Measurements from ENCODE around the gene AIP. TPM values are rescaled to one million over a fixed set of nuclear protein-coding genes. Genes with fewer than 3 reads are reported as not detected.

AIP gene
- total RNA-seq, 1 experiment from 2014 or later, result 61.0 TPM

DNA sequence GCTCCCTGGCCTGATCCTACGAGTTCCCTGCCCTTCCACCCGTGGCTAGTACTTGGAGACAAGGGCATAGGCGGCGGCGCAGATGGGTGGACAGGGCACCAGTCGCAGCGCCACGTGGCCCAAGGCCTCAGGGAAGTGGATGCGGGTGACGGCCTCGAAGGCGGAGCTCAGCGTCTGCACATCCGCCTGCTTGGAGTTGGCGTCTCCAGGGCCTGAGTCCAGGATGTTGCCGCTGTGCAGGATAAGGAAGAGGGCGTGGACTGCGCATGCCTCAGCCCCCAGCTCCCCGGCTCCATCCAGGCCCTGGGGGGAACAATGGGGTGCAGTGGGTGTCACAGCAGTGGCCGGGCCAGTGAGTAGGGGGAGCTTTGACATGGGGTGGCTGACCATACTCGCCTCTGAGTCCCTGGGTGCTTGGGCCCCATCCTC lies 15.7 kb downstream of the AIP start:
- Histone ChIP-seq H3K4me2 (ENCODE audit: low read length) (no peak overlapping the region), H3K9me2 (ENCODE audit: insufficient read depth) (no peaks in the 10 kb centered on the region), H3K27me3 (ENCODE audit: insufficient read depth, low read length) (no peaks in the 10 kb centered on the region), H3K9ac (ENCODE audit: low read length) (no peak overlapping the region), H3K36me3 (ENCODE audit: control insufficient read depth in 1 of 2, insufficient read depth in 2 of 2, low read length in 2 of 2) (peaks cover 10 to 13% of the 10 kb centered on the region in 2 experiments), H3K9me3 (ENCODE audit: control insufficient read depth in 1 of 2, insufficient read depth in 1 of 2, low read depth in 1 of 2, low read length in 2 of 2) (no peaks in the 10 kb centered on the region), H3K4me1 (ENCODE audit: control insufficient read depth in 1 of 2, insufficient read depth in 2 of 2, low read length in 2 of 2) (peaks cover 3 to 4% of the 10 kb centered on the region in 2 experiments), H3K27ac (ENCODE audit: low read depth, low read length) (no peak overlapping the region), H2AFZ (ENCODE audit: low read depth, low read length, poor library complexity, severe bottlenecking) (no peak overlapping the region), H3K79me2 (ENCODE audit: insufficient read depth, low read length) (peaks cover 9% of the 10 kb centered on the region), H4K20me1 (ENCODE audit: insufficient read depth) (no peaks in the 10 kb centered on the region), H3K4me3 (replicated peaks in 1 of 2; ENCODE audit: low read depth in 1 of 2, low read length in 2 of 2) (no peak overlapping the region)
- ChIA-PET RAD21 (ENCODE audit: low non-redundant PET in 1 of 2, low total read pairs in 2 of 2, uncharacterized antibody in 2 of 2, unreplicated experiment in 2 of 2) (no interaction called here), POLR2A (no interaction called here), CTCF (no interaction called here)
- BruUV-seq (replicated peaks), result no TSS peak
- TF ChIP-seq RAD21 (IDR thresholded peaks at IDR 0.05; ENCODE audit: low read depth) (no peak), CEBPB (IDR thresholded peaks at IDR 0.05; ENCODE audit: low read depth) (no peak), YY1 (IDR thresholded peaks at IDR 0.05; ENCODE audit: extremely low read depth, insufficient replicate concordance, low read depth, low read length) (no peak), TCF7L2 (IDR thresholded peaks at IDR 0.05; ENCODE audit: borderline replicate concordance, extremely low read depth, insufficient read depth, insufficient read length) (no peak), SP1 (IDR thresholded peaks at IDR 0.05; ENCODE audit: low read depth) (no peak), JUND (IDR thresholded peaks at IDR 0.05) (no peak), SIN3A (IDR thresholded peaks at IDR 0.05; ENCODE audit: low read depth) (no peak), CBX3 (IDR thresholded peaks at IDR 0.05; ENCODE audit: low read depth) (no peak)
- TF ChIP-seq, protein P1, sequence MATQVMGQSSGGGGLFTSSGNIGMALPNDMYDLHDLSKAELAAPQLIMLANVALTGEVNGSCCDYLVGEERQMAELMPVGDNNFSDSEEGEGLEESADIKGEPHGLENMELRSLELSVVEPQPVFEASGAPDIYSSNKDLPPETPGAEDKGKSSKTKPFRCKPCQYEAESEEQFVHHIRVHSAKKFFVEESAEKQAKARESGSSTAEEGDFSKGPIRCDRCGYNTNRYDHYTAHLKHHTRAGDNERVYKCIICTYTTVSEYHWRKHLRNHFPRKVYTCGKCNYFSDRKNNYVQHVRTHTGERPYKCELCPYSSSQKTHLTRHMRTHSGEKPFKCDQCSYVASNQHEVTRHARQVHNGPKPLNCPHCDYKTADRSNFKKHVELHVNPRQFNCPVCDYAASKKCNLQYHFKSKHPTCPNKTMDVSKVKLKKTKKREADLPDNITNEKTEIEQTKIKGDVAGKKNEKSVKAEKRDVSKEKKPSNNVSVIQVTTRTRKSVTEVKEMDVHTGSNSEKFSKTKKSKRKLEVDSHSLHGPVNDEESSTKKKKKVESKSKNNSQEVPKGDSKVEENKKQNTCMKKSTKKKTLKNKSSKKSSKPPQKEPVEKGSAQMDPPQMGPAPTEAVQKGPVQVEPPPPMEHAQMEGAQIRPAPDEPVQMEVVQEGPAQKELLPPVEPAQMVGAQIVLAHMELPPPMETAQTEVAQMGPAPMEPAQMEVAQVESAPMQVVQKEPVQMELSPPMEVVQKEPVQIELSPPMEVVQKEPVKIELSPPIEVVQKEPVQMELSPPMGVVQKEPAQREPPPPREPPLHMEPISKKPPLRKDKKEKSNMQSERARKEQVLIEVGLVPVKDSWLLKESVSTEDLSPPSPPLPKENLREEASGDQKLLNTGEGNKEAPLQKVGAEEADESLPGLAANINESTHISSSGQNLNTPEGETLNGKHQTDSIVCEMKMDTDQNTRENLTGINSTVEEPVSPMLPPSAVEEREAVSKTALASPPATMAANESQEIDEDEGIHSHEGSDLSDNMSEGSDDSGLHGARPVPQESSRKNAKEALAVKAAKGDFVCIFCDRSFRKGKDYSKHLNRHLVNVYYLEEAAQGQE (IDR thresholded peaks at IDR 0.05; ENCODE audit: low read depth), result no peak
- TF ChIP-seq, protein P2, sequence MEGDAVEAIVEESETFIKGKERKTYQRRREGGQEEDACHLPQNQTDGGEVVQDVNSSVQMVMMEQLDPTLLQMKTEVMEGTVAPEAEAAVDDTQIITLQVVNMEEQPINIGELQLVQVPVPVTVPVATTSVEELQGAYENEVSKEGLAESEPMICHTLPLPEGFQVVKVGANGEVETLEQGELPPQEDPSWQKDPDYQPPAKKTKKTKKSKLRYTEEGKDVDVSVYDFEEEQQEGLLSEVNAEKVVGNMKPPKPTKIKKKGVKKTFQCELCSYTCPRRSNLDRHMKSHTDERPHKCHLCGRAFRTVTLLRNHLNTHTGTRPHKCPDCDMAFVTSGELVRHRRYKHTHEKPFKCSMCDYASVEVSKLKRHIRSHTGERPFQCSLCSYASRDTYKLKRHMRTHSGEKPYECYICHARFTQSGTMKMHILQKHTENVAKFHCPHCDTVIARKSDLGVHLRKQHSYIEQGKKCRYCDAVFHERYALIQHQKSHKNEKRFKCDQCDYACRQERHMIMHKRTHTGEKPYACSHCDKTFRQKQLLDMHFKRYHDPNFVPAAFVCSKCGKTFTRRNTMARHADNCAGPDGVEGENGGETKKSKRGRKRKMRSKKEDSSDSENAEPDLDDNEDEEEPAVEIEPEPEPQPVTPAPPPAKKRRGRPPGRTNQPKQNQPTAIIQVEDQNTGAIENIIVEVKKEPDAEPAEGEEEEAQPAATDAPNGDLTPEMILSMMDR (IDR thresholded peaks at IDR 0.05 in 2 of 3, conservative IDR thresholded peaks at IDR 0.05 in 1 of 3; ENCODE audit: borderline replicate concordance in 1 of 3, insufficient read depth in 1 of 3, low read depth in 2 of 3, low read length in 2 of 3), result no peak
- TF ChIP-seq, protein P3, sequence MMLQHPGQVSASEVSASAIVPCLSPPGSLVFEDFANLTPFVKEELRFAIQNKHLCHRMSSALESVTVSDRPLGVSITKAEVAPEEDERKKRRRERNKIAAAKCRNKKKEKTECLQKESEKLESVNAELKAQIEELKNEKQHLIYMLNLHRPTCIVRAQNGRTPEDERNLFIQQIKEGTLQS (IDR thresholded peaks at IDR 0.05), result no peak
- intact Hi-C loops (cut with micrococcal nuclease), result no loop called here
- DNase-seq (ENCODE audit: low read depth, low spot score) (no peak), ATAC-seq (no peak)

All from HCT116 (cell line).